Osteocyte (in vitro differentiated cells): ENCODE results near the gene ZNF638. TPM values are rescaled to one million over a fixed set of nuclear protein-coding genes. Genes with fewer than 3 reads are reported as not detected.

Source experiments
- DNase-seq: peaks from one replicate; pipeline ENCODE4 v3.0.0; 2021; ENCODE audit warnings: mixed read lengths; ENCODE audit not compliant: unreplicated experiment; ENCODE audit errors: extremely low spot score
- H3K27ac Mint-ChIP-seq: one replicate; pipeline ENCODE4 v1.8.0; 2021; ENCODE audit warnings: mild to moderate bottlenecking, mixed read lengths; ENCODE audit not compliant: unreplicated experiment
- H3K27me3 Mint-ChIP-seq: one replicate; pipeline ENCODE4 v1.8.0; 2021; ENCODE audit warnings: mixed read lengths; ENCODE audit not compliant: unreplicated experiment
- H3K36me3 Mint-ChIP-seq: one replicate; pipeline ENCODE4 v1.8.0; 2021; ENCODE audit warnings: mixed read lengths; ENCODE audit not compliant: unreplicated experiment
- H3K4me1 Mint-ChIP-seq: one replicate; pipeline ENCODE4 v1.8.0; 2021; ENCODE audit warnings: mixed read lengths; ENCODE audit not compliant: unreplicated experiment
- H3K4me3 Mint-ChIP-seq: one replicate; pipeline ENCODE4 v1.8.0; 2021; ENCODE audit warnings: mild to moderate bottlenecking, moderate library complexity, mixed read lengths; ENCODE audit not compliant: unreplicated experiment
- H3K9me3 Mint-ChIP-seq: one replicate; pipeline ENCODE4 v1.8.0; 2021; ENCODE audit warnings: mixed read lengths; ENCODE audit not compliant: unreplicated experiment
- total RNA-seq: library from RNA; stranded (reverse); gene quantifications from 2 replicates; pipeline ENCODE4 v1.2.1, GENCODE V29; 2021
- TF ChIP-seq, protein P1 (sequence below): fragments of 200-600 bp; sonication (generic); IDR thresholded peaks from 2 replicates; pipeline ENCODE4 v1.5.0; 2021; ENCODE audit warnings: antibody characterized with exemption, mild to moderate bottlenecking, moderate library complexity

Gene ZNF638
- total RNA-seq, 1 donor from 2014 or later = 123 TPM

DNA sequence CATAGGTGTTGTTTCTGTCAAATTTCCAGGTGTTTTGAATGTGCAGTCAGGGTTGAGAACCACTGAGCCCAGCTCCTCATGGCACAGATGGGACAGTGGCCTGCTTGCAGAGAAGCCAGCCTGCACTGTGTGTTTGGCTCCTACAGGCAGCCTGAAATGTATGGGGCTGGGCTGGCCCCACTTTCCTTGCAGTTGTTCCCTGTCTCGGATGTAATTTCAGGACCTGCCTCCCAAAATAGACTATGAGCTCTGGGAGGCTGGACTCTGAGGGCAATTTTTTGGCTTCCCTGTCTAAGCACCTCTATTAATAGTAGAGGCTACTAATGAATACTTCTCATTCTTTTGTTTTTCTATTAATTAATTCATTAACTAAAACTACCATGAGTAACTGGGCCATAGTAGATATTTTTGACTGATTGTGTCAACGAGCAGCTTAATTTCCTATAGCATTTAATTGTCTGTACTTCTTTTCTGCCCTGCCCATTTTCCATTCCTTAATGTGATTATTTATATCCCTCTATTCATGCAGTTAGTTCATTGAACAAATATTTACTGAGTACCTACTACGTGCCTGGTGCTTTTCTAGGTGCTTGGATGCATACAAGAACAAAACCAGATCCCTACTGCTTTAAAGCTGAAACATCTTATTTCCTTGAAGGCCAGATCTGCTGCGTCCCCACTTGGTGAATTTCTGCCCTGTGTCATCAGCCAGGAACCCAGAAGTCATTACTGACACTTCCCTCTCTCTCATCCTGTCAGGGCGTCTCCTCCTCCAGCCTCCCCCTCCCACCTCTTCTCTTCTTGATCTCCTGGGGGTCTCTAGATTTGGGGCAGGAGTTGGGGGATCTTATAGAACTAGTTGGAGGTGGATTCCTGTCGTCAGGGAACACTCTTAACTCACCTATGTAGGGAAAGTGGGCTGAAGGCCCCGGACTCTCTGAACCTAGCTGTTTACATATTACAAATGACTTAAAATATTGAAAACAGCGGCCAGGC, 138.1 kb downstream of the ZNF638 start:
- DNase-seq = no peak
- Mint-ChIP-seq H3K9me3 (no peaks in the 10 kb centered on the region), H3K4me1 (peaks cover 66% of the 10 kb centered on the region), H3K27ac (peak overlapping the region; percentile 82), H3K36me3 (peaks cover 5% of the 10 kb centered on the region), H3K4me3 (no peak overlapping the region), H3K27me3 (no peaks in the 10 kb centered on the region)
- TF ChIP-seq, protein P1, sequence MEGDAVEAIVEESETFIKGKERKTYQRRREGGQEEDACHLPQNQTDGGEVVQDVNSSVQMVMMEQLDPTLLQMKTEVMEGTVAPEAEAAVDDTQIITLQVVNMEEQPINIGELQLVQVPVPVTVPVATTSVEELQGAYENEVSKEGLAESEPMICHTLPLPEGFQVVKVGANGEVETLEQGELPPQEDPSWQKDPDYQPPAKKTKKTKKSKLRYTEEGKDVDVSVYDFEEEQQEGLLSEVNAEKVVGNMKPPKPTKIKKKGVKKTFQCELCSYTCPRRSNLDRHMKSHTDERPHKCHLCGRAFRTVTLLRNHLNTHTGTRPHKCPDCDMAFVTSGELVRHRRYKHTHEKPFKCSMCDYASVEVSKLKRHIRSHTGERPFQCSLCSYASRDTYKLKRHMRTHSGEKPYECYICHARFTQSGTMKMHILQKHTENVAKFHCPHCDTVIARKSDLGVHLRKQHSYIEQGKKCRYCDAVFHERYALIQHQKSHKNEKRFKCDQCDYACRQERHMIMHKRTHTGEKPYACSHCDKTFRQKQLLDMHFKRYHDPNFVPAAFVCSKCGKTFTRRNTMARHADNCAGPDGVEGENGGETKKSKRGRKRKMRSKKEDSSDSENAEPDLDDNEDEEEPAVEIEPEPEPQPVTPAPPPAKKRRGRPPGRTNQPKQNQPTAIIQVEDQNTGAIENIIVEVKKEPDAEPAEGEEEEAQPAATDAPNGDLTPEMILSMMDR = no peak

DNA sequence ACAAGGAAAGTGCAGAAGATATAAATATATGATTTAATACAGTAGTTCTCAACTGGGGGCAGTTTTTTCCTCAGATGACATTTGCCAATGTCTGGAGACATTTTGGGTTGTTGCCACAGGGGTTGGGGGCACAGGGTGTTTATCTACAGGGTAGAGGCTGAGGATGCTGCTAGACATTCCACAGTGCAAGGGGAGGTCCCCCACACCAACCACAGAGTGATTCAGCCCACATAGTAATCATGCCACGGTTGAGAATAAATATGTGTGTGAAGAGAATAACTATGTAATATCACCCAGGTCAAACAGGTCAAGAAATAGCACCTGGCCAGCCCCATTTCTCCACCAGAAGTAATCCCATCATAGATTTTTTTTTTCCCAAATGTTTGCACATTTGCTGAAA, 139.7 kb downstream of the ZNF638 start:
- Mint-ChIP-seq H3K4me3 (no peak overlapping the region), H3K27ac (peak overlapping the region; percentile 66), H3K27me3 (no peaks in the 10 kb centered on the region), H3K4me1 (peaks cover 70% of the 10 kb centered on the region), H3K36me3 (peaks cover 7% of the 10 kb centered on the region), H3K9me3 (no peaks in the 10 kb centered on the region)
- TF ChIP-seq, protein P1 = no peak
- DNase-seq = no peak

DNA sequence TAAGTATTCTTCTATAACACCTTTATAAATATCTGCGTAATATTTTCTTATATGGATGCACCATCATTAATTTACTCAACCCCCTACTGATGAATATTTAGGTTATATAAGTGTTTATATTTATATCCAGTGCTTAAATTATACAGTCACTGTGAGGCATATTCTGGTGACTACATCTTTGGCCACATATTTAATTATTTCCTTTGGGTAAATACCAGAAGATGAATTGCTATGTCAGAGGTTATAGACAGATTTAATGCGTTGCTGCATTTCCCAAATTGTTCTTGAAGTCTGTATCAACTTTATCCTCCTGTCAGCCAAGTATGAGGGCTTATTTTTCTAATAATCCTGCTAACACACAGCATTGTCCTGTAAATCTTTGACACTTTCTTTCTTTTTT, 140.4 kb downstream of the ZNF638 start:
- Mint-ChIP-seq H3K27ac (peak overlapping the region; percentile 77), H3K4me1 (peaks cover 74% of the 10 kb centered on the region), H3K36me3 (peaks cover 7% of the 10 kb centered on the region), H3K27me3 (no peaks in the 10 kb centered on the region), H3K9me3 (no peaks in the 10 kb centered on the region), H3K4me3 (no peak overlapping the region)
- TF ChIP-seq, protein P1 = no peak
- DNase-seq = no peak

DNA sequence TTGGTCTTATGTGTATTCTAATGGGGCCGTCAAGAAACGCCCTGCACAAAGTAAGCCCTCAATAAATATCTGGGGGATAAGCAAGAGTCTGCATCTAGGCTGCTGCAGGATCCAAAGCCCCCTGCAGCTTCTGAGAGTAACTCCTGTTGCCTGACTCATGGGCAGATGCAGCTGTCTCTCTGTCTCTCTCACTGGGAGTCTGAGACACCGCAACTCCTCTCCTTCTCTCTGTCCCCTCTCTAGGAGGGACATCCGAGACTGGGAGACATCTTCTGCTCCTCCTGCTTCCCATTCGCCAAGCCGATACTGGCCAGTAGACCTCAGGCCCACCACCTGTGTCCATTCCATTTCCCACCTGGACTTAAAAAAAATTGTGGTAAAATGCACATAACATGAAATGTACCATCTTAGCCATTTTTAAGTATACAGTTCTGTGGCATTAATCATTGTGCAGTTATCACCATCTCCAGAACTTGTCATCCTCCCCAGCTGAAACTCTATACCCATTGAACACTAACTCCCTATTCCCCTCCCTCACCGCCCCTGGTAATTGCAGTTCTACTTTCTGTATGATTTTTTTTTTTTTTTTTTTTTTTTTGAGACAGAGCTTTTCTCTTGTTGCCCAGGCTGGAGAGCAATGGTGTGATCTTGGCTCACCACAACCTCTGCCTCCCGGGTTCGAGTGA, 141.9 kb downstream of the ZNF638 start:
- Mint-ChIP-seq H3K4me1 (peaks cover 65% of the 10 kb centered on the region), H3K27me3 (no peaks in the 10 kb centered on the region), H3K36me3 (peaks cover 7% of the 10 kb centered on the region), H3K9me3 (no peaks in the 10 kb centered on the region), H3K27ac (no peak overlapping the region), H3K4me3 (no peak overlapping the region)
- DNase-seq = no peak
- TF ChIP-seq, protein P1 = no peak
